Mononuclear cell (primary cell): ENCODE measurements around the gene PIR. TPM values are rescaled to one million over a fixed set of nuclear protein-coding genes. Genes with fewer than 3 reads are reported as not detected.

ENCODE experiments used
- H3K27me3 ChIP-seq: 2 replicates; pipeline ENCODE4 v1.6.0; 2011; ENCODE audit warnings: low read length, control low read depth; ENCODE audit not compliant: insufficient read depth
- H3K4me1 ChIP-seq: 2 replicates; pipeline ENCODE4 v1.5.1; 2011; ENCODE audit warnings: mild to moderate bottlenecking, low read length, control low read depth; ENCODE audit not compliant: insufficient read depth
- H3K4me3 ChIP-seq: 2 replicates; pipeline ENCODE4 v1.5.1; 2011; ENCODE audit warnings: mild to moderate bottlenecking, low read length, moderate library complexity
- H3K9me3 ChIP-seq: 2 replicates; pipeline ENCODE4 v1.5.1; 2011; ENCODE audit warnings: low read depth, mild to moderate bottlenecking, control low read depth, low read length
- total RNA-seq: library from RNA; depleted of rRNA; stranded (reverse); fragments of >200 nt; gene quantifications from one replicate; pipeline ENCODE4 v1.2.3, GENCODE V29; 2012

PIR gene
- not detected for total RNA-seq

DNA sequence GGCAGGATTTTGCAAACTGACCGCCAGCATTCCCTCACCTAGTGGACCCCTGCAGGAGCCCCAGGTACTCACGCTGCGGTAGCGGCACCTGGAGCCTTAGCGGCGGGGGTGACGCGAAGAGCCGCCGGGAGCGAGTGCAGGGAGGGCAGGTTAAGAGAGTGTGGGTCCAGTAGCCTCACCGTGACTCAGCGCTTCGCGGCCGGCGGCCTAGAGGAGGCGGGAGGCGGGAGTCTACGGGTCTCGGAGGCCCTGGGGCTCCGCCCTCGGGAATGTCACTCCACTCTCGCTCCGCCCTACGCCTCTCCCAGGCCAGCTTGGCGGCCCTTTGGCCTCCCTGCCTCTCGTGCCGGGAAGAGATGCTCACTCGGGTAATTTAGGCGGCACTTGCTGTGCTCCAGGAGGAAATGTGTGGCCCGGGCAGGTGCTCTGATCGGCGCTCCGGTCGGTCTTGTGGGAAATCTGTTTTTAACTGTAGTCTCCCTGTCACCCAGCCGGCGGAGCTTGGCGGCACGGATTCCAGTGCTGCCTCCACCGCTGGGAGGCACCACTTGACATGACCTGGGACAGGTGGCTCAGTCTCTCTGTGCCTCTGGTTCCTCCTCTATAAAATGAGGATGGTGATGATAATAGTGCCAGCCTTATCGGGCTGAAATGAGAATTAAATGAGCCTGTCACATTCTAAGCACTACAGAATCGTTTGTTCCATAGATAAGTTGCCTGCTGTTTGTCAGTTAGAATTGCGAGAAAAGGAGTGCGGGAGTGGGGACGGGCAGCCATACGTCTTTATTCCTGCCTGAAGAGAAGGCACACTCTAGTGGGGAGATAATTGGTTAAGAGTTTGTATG is at the start of gene PIR:
Gene PIR, minus strand, starts transcription at position 216 of the 845 bp plus-strand sequence. CDS start 2,076 bp downstream, outside the sequence.
- H3K4me1 ChIP-seq = peaks cover 4% of the 10 kb centered on the region
- H3K4me3 ChIP-seq = peak within 1 kb of the TSS; percentile 16
- no peaks in the 10 kb centered on the region for H3K27me3 ChIP-seq
- H3K9me3 ChIP-seq = no peaks in the 10 kb centered on the region

DNA sequence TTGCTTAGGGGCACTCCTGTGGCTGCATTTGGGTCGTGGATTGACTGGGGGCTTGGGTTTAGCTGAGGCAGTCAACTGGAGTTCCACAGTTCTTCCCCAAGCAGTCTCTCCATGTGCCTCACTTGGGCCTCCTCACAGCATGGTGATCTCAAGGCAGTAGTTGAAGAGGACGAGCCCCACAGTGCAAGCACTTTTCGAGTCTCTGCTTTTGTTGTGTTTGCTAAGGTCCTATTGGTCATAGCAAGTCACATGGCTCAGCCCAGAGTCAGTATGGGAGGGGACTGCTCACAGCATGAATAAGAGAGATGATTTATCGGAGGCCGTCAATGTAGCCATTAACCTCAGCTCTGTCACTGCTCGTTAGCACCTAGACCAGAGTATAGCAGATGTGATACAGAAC is 37.2 kb upstream of the PIR start:
- Histone ChIP-seq H3K4me1 (no peaks in the 10 kb centered on the region), H3K9me3 (no peaks in the 10 kb centered on the region), H3K4me3 (no peak overlapping the region), H3K27me3 (no peaks in the 10 kb centered on the region)

DNA sequence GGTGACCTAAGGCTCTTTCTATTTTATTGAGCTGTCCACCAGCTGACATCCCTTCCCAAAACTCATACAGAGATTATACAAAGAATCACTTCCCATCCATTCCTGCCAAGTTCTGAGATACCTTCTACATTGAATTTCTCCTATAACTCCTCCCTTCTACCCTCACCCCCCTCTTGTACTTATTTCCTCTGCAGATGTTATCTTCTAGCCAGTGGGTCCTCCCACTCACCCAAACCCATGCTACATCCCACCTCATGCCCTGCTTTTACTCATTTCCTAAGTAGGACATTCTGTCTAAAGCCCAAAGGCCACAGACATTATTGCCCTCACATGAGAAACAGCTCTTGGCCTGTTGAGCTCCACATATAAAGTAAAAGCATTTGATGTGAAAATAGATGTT is 36.0 kb upstream of the PIR start:
- Histone ChIP-seq H3K9me3 (no peaks in the 10 kb centered on the region), H3K4me3 (no peak overlapping the region), H3K4me1 (no peaks in the 10 kb centered on the region), H3K27me3 (no peaks in the 10 kb centered on the region)

DNA sequence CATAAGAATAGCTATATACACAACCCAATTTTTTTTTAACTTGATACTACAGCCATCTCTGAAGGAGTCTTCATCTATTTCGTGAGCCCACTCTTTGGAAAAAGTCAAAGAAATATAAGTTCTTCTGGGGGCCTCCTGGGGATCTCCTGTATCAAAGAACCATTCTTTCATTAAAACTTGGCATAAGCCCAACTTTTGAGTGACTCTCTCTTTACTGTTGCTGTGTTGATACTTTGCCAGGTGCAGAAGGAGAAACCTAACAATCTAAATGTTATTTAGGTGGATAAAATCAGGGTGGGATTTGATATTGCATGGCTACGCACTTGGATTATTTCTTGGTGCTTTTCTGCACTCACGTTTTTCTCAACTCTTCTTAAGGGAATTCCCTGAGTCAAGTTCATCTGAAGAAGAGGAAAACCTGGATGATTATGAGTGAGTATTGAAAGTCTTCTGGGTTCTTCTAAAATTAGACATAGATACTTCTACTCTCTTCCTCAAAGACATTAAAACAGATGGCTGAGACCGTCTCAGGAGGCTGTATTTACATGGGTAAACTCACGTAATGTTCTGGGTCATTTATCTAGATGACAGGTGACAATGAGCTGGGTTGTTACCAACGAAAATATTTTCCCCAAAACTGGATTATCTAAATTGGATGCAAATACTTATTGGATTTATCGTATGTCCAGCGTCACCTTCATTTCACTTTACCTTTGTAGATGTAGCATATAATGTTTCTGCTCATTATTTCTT is 32.7 kb upstream of the PIR start:
- Histone ChIP-seq H3K4me1 (no peaks in the 10 kb centered on the region), H3K27me3 (no peaks in the 10 kb centered on the region), H3K9me3 (no peaks in the 10 kb centered on the region), H3K4me3 (no peak overlapping the region)

DNA sequence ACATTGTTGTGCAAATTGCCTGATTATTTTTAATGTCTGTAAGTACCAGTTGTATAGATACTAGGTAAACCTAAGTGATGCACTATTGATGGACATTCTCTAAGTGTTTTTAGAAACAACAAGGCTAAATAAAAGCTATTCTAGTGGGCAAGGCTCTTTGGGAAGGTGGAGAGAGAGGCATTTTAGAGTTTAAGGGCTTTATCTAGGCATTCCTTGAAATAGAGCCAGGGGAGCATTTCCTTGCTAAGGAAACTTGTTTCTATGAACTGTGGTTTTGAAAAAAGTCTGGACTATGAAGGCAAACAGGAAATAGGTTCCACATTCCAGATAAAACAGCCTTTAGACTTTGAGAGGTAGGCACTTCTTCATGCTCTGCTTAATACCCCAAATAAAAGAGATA is 31.3 kb upstream of the PIR start:
- Histone ChIP-seq H3K27me3 (no peaks in the 10 kb centered on the region), H3K9me3 (no peaks in the 10 kb centered on the region), H3K4me1 (no peaks in the 10 kb centered on the region), H3K4me3 (no peak overlapping the region)

DNA sequence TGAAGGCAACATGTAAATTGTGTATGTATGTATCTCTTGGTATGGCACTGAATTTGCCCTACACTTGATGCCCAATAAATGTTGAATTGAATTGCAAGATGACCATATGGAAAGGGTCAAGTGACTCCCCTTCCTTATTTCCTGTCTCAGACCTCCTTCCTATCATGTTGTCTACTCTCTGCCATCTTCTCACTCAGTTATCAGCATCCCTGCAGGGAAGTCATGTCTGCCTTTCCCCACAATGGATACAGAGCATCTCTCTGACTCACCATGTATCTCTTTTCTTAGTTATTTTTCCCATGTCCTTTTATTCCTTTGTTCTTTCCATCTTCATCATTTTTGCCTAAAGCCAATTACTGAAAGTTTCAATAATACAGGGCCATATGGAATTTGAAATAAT is 30.0 kb upstream of the PIR start:
- Histone ChIP-seq H3K4me1 (no peaks in the 10 kb centered on the region), H3K27me3 (no peaks in the 10 kb centered on the region), H3K4me3 (no peak overlapping the region), H3K9me3 (no peaks in the 10 kb centered on the region)

DNA sequence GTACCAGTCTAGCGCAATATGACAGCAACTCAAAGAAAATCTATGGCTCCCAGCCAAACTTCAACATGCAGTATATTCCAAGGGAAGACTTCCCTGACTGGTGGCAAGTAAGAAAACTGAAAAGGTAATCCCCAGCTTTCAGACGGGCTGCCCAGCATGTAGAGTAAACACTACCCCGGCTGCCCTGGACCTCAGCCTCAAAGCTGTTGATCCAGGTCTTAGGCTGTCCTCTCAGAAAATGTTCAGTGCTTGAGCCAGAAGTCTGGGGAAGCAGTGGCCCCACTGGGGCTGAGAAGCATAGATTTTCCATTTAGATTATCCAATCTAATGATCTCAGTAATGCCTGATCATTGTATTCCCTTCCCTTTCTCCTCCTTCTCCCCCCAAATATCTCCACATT is 29.3 kb upstream of the PIR start:
- H3K4me3 ChIP-seq = no peak overlapping the region
- no peaks in the 10 kb centered on the region for H3K27me3 ChIP-seq
- no peaks in the 10 kb centered on the region for H3K4me1 ChIP-seq
- no peaks in the 10 kb centered on the region for H3K9me3 ChIP-seq

DNA sequence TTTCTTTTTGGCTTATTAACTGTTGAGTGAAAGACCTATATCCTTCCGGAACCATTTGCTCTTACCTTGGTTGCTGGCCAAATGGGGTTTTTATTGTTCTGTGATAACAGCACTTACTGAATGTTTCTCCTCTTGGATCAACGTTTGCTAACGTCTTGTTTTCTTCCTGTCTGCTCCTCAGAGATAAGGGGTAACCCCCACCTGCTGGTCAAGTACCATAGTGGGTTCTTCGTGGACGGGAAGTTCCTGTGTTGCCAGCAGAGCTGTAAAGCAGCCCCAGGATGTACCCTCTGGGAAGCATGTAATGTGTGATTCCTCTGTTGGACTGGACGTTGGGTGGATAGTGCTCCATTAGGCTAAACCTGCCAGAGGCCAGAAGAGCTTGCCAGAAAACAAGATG is 22.8 kb upstream of the PIR start:
- H3K4me3 ChIP-seq = no peak overlapping the region
- no peaks in the 10 kb centered on the region for H3K4me1 ChIP-seq
- no peaks in the 10 kb centered on the region for H3K9me3 ChIP-seq
- no peaks in the 10 kb centered on the region for H3K27me3 ChIP-seq

DNA sequence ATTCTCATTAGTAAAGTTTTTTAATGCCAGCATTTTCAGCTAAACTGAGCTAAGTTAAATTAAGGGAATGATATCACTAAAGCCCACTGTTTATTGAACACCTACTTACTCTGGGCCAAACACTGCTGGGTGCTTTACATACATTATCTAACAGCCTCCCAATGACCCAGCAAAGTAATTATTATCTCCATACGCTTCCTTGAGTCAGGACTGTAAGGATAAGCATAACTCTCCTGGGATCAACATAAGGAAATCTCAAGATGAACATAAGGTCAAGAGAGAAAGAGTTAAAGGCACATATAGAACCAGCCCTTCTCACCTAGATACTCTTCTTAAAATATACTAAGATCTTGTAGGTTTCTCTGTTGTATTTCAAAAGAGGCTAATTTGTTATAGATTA is 21.1 kb upstream of the PIR start:
- Histone ChIP-seq H3K4me1 (no peaks in the 10 kb centered on the region), H3K9me3 (no peaks in the 10 kb centered on the region), H3K4me3 (no peak overlapping the region), H3K27me3 (no peaks in the 10 kb centered on the region)

DNA sequence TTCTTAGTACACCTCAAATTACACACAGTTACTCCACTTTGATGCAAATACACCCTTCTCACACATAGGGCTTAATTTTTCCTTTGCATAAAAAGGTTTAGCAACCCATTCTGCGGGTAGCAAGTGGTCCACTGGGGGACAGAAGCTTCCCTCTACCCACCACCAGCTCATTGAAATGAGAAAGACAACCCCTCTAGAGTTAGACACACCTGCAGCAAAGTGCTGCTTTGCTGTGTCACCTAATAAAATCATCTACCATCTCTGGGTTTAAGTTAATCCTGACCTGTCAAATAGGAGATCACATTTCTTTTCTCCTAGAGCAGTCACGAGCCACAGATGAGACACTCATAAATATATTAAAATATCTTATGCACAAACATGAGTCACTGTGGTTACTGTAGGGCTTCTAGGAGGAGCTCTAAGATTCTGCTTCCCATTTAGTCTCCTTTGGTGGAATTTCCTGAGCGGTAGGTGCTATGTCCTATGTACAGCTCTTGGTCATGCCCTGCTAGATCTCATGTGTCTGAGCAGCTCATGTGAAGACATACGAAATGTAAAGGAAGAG is 19.4 kb upstream of the PIR start:
- no peaks in the 10 kb centered on the region for H3K9me3 ChIP-seq
- H3K4me1 ChIP-seq = no peaks in the 10 kb centered on the region
- H3K4me3 ChIP-seq = no peak overlapping the region
- H3K27me3 ChIP-seq = no peaks in the 10 kb centered on the region

DNA sequence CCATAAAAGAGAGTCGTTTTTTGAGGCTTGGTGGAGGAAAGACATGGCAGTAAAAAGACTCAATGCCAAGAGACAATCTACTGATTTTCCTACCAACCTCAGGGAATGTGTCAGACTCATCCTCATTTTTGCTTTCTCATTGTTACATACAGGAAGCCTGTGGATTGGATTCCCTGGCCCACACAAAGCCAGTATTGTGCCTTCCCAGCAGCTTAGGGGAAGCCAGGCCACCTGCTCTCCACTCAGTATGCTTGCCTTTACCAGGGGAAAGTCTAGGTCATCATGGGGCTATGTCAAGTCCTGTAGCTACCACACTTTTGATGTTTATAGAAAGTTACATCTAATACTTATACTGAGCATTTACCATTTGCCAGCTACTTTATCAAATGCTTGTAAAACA is 18.4 kb upstream of the PIR start:
- no peaks in the 10 kb centered on the region for H3K27me3 ChIP-seq

DNA sequence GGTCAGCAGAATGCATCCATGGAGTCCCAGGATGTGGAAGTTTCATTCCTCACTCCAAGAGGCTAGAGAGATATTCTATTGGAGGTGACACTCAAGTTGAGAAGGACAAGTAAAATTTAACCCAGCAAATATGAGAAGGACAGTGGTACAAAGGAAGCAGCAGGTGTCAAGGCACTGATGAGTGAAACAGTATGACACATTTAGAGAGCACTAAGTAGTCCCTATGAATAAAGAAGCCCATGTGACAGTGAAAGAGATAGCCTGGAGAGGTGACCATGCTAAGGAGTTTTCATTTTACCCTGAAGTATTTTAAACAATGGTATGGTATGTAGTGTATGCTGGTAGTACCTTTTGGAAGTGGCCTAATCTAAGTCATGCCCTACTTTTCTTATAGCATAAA is 16.7 kb upstream of the PIR start:
- Histone ChIP-seq H3K9me3 (no peaks in the 10 kb centered on the region), H3K27me3 (no peaks in the 10 kb centered on the region), H3K4me1 (no peaks in the 10 kb centered on the region), H3K4me3 (no peak overlapping the region)

More for the DNA sequence above, 18.4 kb upstream of the PIR start:
- Histone ChIP-seq H3K9me3 (no peaks in the 10 kb centered on the region), H3K4me3 (no peak overlapping the region), H3K4me1 (no peaks in the 10 kb centered on the region)

DNA sequence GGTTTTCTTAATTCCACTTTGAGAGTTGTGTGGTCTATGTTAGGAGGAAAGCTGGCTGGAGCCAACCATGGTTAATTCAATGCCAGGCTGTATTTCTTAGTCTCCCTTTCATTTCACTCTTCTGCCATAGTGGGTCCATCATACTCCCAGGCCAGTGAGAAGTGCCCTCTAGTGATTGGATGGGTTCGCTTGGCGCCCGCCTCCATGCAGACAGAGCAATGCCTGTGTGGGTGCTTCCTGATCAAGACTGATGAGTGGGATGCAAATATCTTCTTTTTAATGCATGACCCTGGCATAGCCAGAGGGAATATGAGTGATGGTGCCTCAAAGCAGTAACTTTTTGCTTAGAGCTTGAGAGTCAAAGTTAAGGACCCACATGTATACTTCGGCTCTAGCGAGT is 13.9 kb upstream of the PIR start:
- H3K4me1 ChIP-seq = no peaks in the 10 kb centered on the region
- H3K27me3 ChIP-seq = no peaks in the 10 kb centered on the region
- H3K9me3 ChIP-seq = no peaks in the 10 kb centered on the region
- no peak overlapping the region for H3K4me3 ChIP-seq

DNA sequence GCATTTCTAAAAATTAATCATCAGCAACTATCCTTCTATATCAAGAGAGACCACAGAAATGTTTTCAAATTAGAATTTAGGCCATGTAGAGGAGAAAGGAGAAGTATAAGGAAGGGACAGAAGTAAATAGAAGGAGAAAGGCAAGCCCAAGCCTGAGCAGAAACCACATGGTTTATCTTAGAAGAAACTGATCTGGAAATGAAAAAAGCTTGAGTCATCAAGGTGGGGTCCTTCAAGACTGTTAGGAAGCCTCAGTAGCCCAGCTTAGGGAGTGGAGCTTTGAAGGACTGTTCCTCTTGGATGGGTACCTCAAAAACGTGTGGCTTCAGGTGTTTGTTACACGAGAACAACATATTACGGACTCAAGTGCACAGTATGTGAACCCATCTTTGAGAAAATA is 12.0 kb upstream of the PIR start:
- no peaks in the 10 kb centered on the region for H3K4me1 ChIP-seq

DNA sequence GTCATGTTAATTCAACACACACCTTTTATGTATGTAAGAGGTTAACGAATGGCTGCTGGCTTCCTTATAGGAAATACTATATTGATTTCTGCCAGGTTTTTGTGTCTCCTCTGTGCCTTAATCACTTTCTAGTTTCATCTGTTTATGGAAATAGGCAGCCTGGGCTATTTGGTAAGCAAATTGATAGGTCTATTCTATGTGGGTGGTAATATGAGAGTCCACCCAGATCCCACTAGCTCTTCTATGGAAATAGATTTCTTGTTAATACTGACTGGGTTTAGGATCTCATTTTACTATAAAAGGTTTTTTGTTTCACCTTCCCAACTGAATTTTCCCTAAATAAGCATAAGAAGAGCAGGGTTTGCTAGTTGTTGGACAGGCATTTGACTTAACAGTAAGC is 11.5 kb upstream of the PIR start:
- H3K9me3 ChIP-seq = no peaks in the 10 kb centered on the region
- no peak overlapping the region for H3K4me3 ChIP-seq
- H3K27me3 ChIP-seq = no peaks in the 10 kb centered on the region
- no peaks in the 10 kb centered on the region for H3K4me1 ChIP-seq

More for the DNA sequence above, 12.0 kb upstream of the PIR start:
- H3K9me3 ChIP-seq = no peaks in the 10 kb centered on the region
- H3K27me3 ChIP-seq = no peaks in the 10 kb centered on the region
- no peak overlapping the region for H3K4me3 ChIP-seq
